ENCODE data around the gene OTUB2. TPM values are rescaled to one million over a fixed set of nuclear protein-coding genes. Genes with fewer than 3 reads are reported as not detected.

OTUB2 gene
- total RNA-seq, 2 experiments from 2014 or later = not detected

DNA sequence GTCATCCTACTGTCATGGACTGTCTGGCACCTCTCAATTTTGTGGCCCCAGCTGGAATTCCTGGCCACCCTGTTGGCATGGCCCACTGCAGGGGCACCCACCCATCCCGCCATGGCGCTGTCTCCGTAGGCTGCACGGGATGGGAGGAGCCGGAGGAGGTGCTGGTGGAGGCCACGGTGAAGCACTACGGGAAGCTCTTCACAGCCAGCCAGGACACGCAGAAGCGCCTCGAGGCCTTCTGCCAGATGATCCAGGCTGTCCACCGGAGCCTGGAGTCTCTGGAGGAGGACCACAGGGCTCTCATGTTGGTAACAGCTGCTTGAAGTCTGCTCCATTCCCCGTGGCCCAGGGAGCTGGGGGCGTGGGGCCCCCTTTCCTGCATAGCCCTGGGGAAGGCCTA, 25.1 kb upstream of the OTUB2 start:
- H3K27me3 Mint-ChIP-seq = peaks cover 13% of the 10 kb centered on the region
- no peak overlapping the region for H3K27ac Mint-ChIP-seq
- peaks cover 0 to 7% of the 10 kb centered on the region in 2 experiments for H3K27me3 ChIP-seq (ENCODE audit: control insufficient read depth in 1 of 2, insufficient read depth in 2 of 2, low read length in 2 of 2)
- CTCF ChIA-PET = interaction anchor here (0.9 to 6.1 kb wide), 3 partner anchors 30 to 65 kb away, joined by 3 to 39 read pairs (median 14); no protein-coding TSS in a partner anchor
- TF ChIP-seq, protein P1, sequence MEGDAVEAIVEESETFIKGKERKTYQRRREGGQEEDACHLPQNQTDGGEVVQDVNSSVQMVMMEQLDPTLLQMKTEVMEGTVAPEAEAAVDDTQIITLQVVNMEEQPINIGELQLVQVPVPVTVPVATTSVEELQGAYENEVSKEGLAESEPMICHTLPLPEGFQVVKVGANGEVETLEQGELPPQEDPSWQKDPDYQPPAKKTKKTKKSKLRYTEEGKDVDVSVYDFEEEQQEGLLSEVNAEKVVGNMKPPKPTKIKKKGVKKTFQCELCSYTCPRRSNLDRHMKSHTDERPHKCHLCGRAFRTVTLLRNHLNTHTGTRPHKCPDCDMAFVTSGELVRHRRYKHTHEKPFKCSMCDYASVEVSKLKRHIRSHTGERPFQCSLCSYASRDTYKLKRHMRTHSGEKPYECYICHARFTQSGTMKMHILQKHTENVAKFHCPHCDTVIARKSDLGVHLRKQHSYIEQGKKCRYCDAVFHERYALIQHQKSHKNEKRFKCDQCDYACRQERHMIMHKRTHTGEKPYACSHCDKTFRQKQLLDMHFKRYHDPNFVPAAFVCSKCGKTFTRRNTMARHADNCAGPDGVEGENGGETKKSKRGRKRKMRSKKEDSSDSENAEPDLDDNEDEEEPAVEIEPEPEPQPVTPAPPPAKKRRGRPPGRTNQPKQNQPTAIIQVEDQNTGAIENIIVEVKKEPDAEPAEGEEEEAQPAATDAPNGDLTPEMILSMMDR (IDR thresholded peaks at IDR 0.05) = no peak
- DNase-seq = no peak
- POLR2A ChIA-PET = interaction anchor here (1.2 to 3.4 kb wide), 3 partner anchors 23 to 61 kb away, joined by 5 to 16 read pairs (median 12); no protein-coding TSS in a partner anchor
- intact Hi-C loops (cut with DNase I, micrococcal nuclease) = loop anchor here (1.0 to 10.0 kb wide), 3 partner anchors 30 to 346 kb away; no protein-coding TSS in a partner anchor
- no peaks in the 10 kb centered on the region for H3K36me3 Mint-ChIP-seq (ENCODE audit: low read depth)
- H3K9me3 Mint-ChIP-seq = no peaks in the 10 kb centered on the region
- peaks cover 12% of the 10 kb centered on the region for H3K4me1 ChIP-seq (ENCODE audit: insufficient read depth, low read length)
- H3K4me1 Mint-ChIP-seq (ENCODE audit: low read depth) = peaks cover 8% of the 10 kb centered on the region
- no peak overlapping the region for H3K4me3 Mint-ChIP-seq
- H3K27ac ChIP-seq (ENCODE audit: low read depth in 1 of 2, low read length in 2 of 2) = no peak overlapping the region
- no peaks in the 10 kb centered on the region for H3K9me3 ChIP-seq (ENCODE audit: control insufficient read depth in 1 of 2, insufficient read depth in 1 of 2, low read length in 2 of 2)
- no peak for ATAC-seq (ENCODE audit: poor library complexity)
- no peaks in the 10 kb centered on the region for H3K36me3 ChIP-seq (ENCODE audit: insufficient read depth, low read length)
- no peak overlapping the region for H3K4me3 ChIP-seq (ENCODE audit: low read length)

DNA sequence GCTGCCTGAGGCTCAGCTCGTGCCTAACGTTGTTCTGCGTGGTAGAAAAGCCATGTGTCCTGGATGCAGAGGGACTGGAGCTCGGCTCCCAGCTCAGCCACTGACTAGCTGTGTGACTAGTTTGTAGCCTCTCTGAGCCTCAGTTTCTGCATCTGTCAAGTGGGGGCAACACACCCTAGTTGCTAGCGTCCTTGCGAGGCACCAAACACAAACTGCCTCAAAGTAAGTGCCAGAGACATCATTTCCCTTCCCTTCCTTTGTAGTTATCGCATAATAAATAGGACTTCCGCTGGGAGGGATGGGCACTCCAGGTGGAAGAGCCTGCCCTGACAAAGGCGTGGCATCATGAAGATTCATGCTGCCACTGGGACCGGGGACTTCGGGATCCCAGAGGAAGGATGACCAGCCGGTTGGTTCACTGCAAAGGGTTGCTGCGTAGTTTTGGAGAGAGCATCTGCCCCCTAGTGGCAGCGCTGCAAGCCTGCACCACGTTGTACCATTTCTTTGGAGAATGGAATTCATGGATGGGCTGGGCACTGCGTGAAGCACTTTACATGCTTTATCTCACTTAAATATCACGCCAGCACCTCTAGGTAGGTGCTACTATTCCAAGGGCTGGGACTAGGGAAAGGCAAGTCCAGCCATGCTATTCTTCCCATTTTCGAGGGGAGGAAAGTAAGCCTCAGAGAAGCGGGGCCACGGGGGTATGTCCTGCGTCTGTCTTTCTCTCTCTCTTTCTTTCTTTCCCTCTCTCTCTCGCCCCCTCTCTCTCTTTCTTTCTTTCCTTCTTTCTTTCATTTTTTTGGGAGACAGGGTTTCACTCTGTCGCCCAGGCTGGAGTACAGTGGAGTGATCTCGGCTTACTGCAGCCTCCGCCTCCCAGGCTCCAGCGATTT, 24.4 kb upstream of the OTUB2 start:
- H3K4me3 Mint-ChIP-seq = no peak overlapping the region
- ATAC-seq (ENCODE audit: poor library complexity) = peak; percentile 86
- peaks cover 13% of the 10 kb centered on the region for H3K27me3 Mint-ChIP-seq
- no peaks in the 10 kb centered on the region for H3K36me3 Mint-ChIP-seq (ENCODE audit: low read depth)
- H3K27ac Mint-ChIP-seq = no peak overlapping the region
- TF ChIP-seq, protein P1 (IDR thresholded peaks at IDR 0.05) = peak; percentile 97
- Histone ChIP-seq H3K27me3 (ENCODE audit: control insufficient read depth in 1 of 2, insufficient read depth in 2 of 2, low read length in 2 of 2) (peaks cover 0 to 6% of the 10 kb centered on the region in 2 experiments), H3K4me1 (ENCODE audit: insufficient read depth, low read length) (peaks cover 12% of the 10 kb centered on the region), H3K36me3 (ENCODE audit: insufficient read depth, low read length) (no peaks in the 10 kb centered on the region), H3K9me3 (ENCODE audit: control insufficient read depth in 1 of 2, insufficient read depth in 1 of 2, low read length in 2 of 2) (no peaks in the 10 kb centered on the region), H3K4me3 (ENCODE audit: low read length) (no peak overlapping the region), H3K27ac (ENCODE audit: low read depth in 1 of 2, low read length in 2 of 2) (no peak overlapping the region)
- CTCF ChIA-PET = interaction anchor here (0.6 to 6.1 kb wide), 4 partner anchors 14 to 66 kb away, joined by 3 to 39 read pairs (median 8); no protein-coding TSS in a partner anchor
- peak; percentile 29 to 82 (median 48) for DNase-seq
- intact Hi-C loops (cut with DNase I, micrococcal nuclease) = loop anchor here (1.0 to 10.0 kb wide), 3 partner anchors 31 to 347 kb away; no protein-coding TSS in a partner anchor
- H3K9me3 Mint-ChIP-seq = no peaks in the 10 kb centered on the region
- POLR2A ChIA-PET = interaction anchor here (1.2 to 3.4 kb wide), 3 partner anchors 23 to 62 kb away, joined by 5 to 16 read pairs (median 12); no protein-coding TSS in a partner anchor
- peaks cover 8% of the 10 kb centered on the region for H3K4me1 Mint-ChIP-seq (ENCODE audit: low read depth)

DNA sequence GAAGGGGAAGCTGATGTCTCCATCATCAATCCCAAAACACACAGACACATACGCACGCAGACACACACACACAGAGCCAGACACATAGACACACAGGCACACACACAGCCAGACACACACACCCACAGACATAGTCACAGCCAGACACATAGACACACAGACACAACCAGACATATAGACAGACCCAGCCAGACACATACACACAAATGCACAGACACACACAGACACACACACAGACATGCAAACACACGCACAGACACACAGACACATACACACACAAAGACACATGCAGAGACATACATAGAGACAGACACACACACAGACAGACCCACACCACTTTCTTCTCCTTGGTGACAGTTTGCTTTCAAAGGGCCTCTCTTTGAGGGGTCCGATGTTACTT, 22.7 kb upstream of the OTUB2 start:
- no peaks in the 10 kb centered on the region for H3K36me3 ChIP-seq (ENCODE audit: insufficient read depth, low read length)
- TF ChIP-seq, protein P1 (IDR thresholded peaks at IDR 0.05) = no peak
- peaks cover 20% of the 10 kb centered on the region for H3K4me1 ChIP-seq (ENCODE audit: insufficient read depth, low read length)
- H3K36me3 Mint-ChIP-seq (ENCODE audit: low read depth) = no peaks in the 10 kb centered on the region
- H3K4me3 Mint-ChIP-seq = no peak overlapping the region
- peaks cover 18% of the 10 kb centered on the region for H3K27me3 Mint-ChIP-seq
- H3K4me3 ChIP-seq (ENCODE audit: low read length) = no peak overlapping the region
- H3K27ac Mint-ChIP-seq = no peak overlapping the region
- no peaks in the 10 kb centered on the region for H3K9me3 Mint-ChIP-seq
- ATAC-seq (ENCODE audit: poor library complexity) = no peak
- H3K27me3 ChIP-seq (ENCODE audit: control insufficient read depth in 1 of 2, insufficient read depth in 2 of 2, low read length in 2 of 2) = peaks cover 0 to 4% of the 10 kb centered on the region in 2 experiments
- peaks cover 18% of the 10 kb centered on the region for H3K4me1 Mint-ChIP-seq (ENCODE audit: low read depth)
- H3K9me3 ChIP-seq (ENCODE audit: control insufficient read depth in 1 of 2, insufficient read depth in 1 of 2, low read length in 2 of 2) = no peaks in the 10 kb centered on the region
- intact Hi-C loops (cut with DNase I, micrococcal nuclease) = loop anchor here in 1 of 2 experiments (10.0 kb wide), 1 partner anchor 349 kb away; no protein-coding TSS in a partner anchor
- no peak overlapping the region for H3K27ac ChIP-seq (ENCODE audit: low read depth in 1 of 2, low read length in 2 of 2)
- no peak for DNase-seq
- ChIA-PET POLR2A (interaction anchor here (0.9 to 1.2 kb wide), 2 partner anchors 25 to 64 kb away, joined by 3 to 5 read pairs; no protein-coding TSS in a partner anchor), CTCF (no interaction called here)
